ENCODE measurements around the gene SHB.

Gene SHB

GRCh38 chr9:37938121-37938891 lies 130.7 kb downstream of the SHB start:
- Histone ChIP-seq H3K27me3 (no peaks in the 10 kb centered on the region), H3K27ac (no peak overlapping the region), H3K9me3 (replicated peaks in 1 of 11) (no peaks in the 10 kb centered on the region), H3K9ac (no peak overlapping the region), H3K36me3 (peaks cover 0 to 4% (median 0%) of the 10 kb centered on the region in 11 experiments; a peak in 1 of 22 replicates), H3K4me3 (no peak overlapping the region), H3K4me1 (peaks cover 0 to 18% (median 4%) of the 10 kb centered on the region in 10 experiments; a peak in 9 of 20 replicates), H4K20me1 (peaks cover 0 to 4% (median 0%) of the 10 kb centered on the region in 11 experiments; a peak in 4 of 22 replicates), H3K4me2 (peak overlapping the region in 4 of 11 experiments; percentile 24 to 35 (median 32); a peak in 6 of 22 replicates)
- no peak for TF ChIP-seq Cebpa-rat (IDR thresholded peaks at IDR 0.05)

GRCh38 chr9:37937366-37937765 lies 131.7 kb downstream of the SHB start:
- Histone ChIP-seq H3K4me1 (peaks cover 0 to 18% (median 3%) of the 10 kb centered on the region in 10 experiments; a peak in 9 of 20 replicates), H3K27me3 (no peaks in the 10 kb centered on the region), H3K27ac (no peak overlapping the region), H3K36me3 (peaks cover 0 to 4% (median 0%) of the 10 kb centered on the region in 11 experiments; a peak in 1 of 22 replicates), H3K4me2 (no peak overlapping the region), H3K4me3 (no peak overlapping the region), H3K9me3 (replicated peaks in 1 of 11) (no peaks in the 10 kb centered on the region), H4K20me1 (peaks cover 0 to 4% (median 0%) of the 10 kb centered on the region in 11 experiments; a peak in 3 of 22 replicates), H3K9ac (no peak overlapping the region)
- no peak for TF ChIP-seq Cebpa-rat (IDR thresholded peaks at IDR 0.05)

GRCh38 chr9:37936965-37937364 lies 132.1 kb downstream of the SHB start:
- peaks cover 0 to 18% (median 3%) of the 10 kb centered on the region in 10 experiments; a peak in 9 of 20 replicates for H3K4me1 ChIP-seq
- H3K9ac ChIP-seq: no peak overlapping the region
- no peaks in the 10 kb centered on the region for H3K27me3 ChIP-seq
- H3K36me3 ChIP-seq: peaks cover 0 to 4% (median 0%) of the 10 kb centered on the region in 11 experiments; a peak in 1 of 22 replicates
- TF ChIP-seq Cebpa-rat (IDR thresholded peaks at IDR 0.05): no peak
- no peaks in the 10 kb centered on the region for H3K9me3 ChIP-seq (replicated peaks in 1 of 11)
- no peak overlapping the region for H3K4me2 ChIP-seq
- H3K4me3 ChIP-seq: no peak overlapping the region
- peaks cover 0 to 4% (median 0%) of the 10 kb centered on the region in 11 experiments; a peak in 3 of 22 replicates for H4K20me1 ChIP-seq
- H3K27ac ChIP-seq: no peak overlapping the region

GRCh38 chr9:37936376-37936775 lies 132.7 kb downstream of the SHB start:
- no peak overlapping the region for H3K27ac ChIP-seq

GRCh38 chr9:37935096-37935495 lies 133.9 kb downstream of the SHB start:
- Histone ChIP-seq H4K20me1 (no peaks in the 10 kb centered on the region), H3K4me3 (no peak overlapping the region), H3K36me3 (peaks cover 0 to 4% (median 0%) of the 10 kb centered on the region in 11 experiments; a peak in 1 of 22 replicates), H3K9ac (no peak overlapping the region), H3K27ac (no peak overlapping the region), H3K27me3 (no peaks in the 10 kb centered on the region), H3K9me3 (replicated peaks in 1 of 11) (peaks cover 7 to 11% (median 9%) of the 10 kb centered on the region in 11 experiments; a peak in 21 of 22 replicates), H3K4me1 (peaks cover 0 to 23% (median 5%) of the 10 kb centered on the region in 10 experiments; a peak in 17 of 20 replicates), H3K4me2 (no peak overlapping the region)
- no peak for TF ChIP-seq Cebpa-rat (IDR thresholded peaks at IDR 0.05)

More at GRCh38 chr9:37936376-37936775, 132.7 kb downstream of the SHB start:
- Histone ChIP-seq H3K4me3 (no peak overlapping the region), H3K4me1 (peaks cover 0 to 18% (median 3%) of the 10 kb centered on the region in 10 experiments; a peak in 9 of 20 replicates), H3K9ac (no peak overlapping the region), H4K20me1 (peaks cover 0 to 4% (median 0%) of the 10 kb centered on the region in 11 experiments; a peak in 2 of 22 replicates), H3K27me3 (no peaks in the 10 kb centered on the region), H3K36me3 (peaks cover 0 to 4% (median 0%) of the 10 kb centered on the region in 11 experiments; a peak in 1 of 22 replicates), H3K4me2 (no peak overlapping the region), H3K9me3 (replicated peaks in 1 of 11) (peaks cover 0 to under 1% (median 0%) of the 10 kb centered on the region in 11 experiments; a peak in 2 of 22 replicates)
- TF ChIP-seq Cebpa-rat (IDR thresholded peaks at IDR 0.05): no peak

- Histone ChIP-seq H3K9ac (no peak overlapping the region), H3K4me3 (no peak overlapping the region), H3K36me3 (peaks cover 0 to 4% (median 0%) of the 10 kb centered on the region in 11 experiments; a peak in 1 of 22 replicates), H3K27ac (no peak overlapping the region), H3K27me3 (no peaks in the 10 kb centered on the region), H3K9me3 (replicated peaks in 1 of 11) (peaks cover 7 to 11% (median 9%) of the 10 kb centered on the region in 11 experiments; a peak in 21 of 22 replicates), H3K4me1 (peaks cover 35 to 40% (median 37%) of the 10 kb centered on the region in 10 experiments), H3K4me2 (no peak overlapping the region), H4K20me1 (peaks cover 0 to 2% (median 0%) of the 10 kb centered on the region in 11 experiments; a peak in 3 of 22 replicates)
- no peak for TF ChIP-seq Cebpa-rat (IDR thresholded peaks at IDR 0.05)
Observed at GRCh38 chr9:37931592-37931991, 137.4 kb downstream of the SHB start.

GRCh38 chr9:37929441-37929895 lies 139.6 kb downstream of the SHB start:
- Histone ChIP-seq H3K9ac (peak overlapping the region in 6 of 11 experiments; percentile 3 to 52 (median 17); a peak in 9 of 22 replicates), H3K36me3 (peaks cover 0 to 4% (median 0%) of the 10 kb centered on the region in 11 experiments; a peak in 1 of 22 replicates), H3K9me3 (replicated peaks in 1 of 11) (peaks cover 7 to 11% (median 9%) of the 10 kb centered on the region in 11 experiments; a peak in 21 of 22 replicates), H3K4me1 (peaks cover 42 to 56% (median 49%) of the 10 kb centered on the region in 10 experiments), H3K4me3 (0 out of 20 replicates have a peak overlapping the region, but pooled peaks of 1 of the 10 experiments have one; percentile 13), H3K27ac (peak overlapping the region in 7 of 11 experiments; percentile 29 to 60 (median 52); a peak in 10 of 22 replicates), H4K20me1 (peaks cover 0 to 10% (median 0%) of the 10 kb centered on the region in 11 experiments; a peak in 5 of 22 replicates), H3K27me3 (no peaks in the 10 kb centered on the region), H3K4me2 (peak overlapping the region; percentile 63 to 88 (median 85))
- TF ChIP-seq Cebpa-rat (IDR thresholded peaks at IDR 0.05): peak in 2 of 11 experiments; percentile 23 to 40; a peak in 2 of 22 replicates

GRCh38 chr9:37928552-37929430 lies 140.2 kb downstream of the SHB start:
- 0 out of 20 replicates have a peak overlapping the region, but pooled peaks of 1 of the 10 experiments have one; percentile 13 for H3K4me3 ChIP-seq
- peaks cover 42 to 56% (median 49%) of the 10 kb centered on the region in 10 experiments for H3K4me1 ChIP-seq
- H3K9ac ChIP-seq: peak overlapping the region in 7 of 11 experiments; percentile 2 to 52 (median 16); a peak in 9 of 22 replicates
- TF ChIP-seq Cebpa-rat (IDR thresholded peaks at IDR 0.05): no peak
- peaks cover 0 to 3% (median 0%) of the 10 kb centered on the region in 11 experiments; a peak in 1 of 22 replicates for H3K36me3 ChIP-seq
- H3K27ac ChIP-seq: peak overlapping the region in 7 of 11 experiments; percentile 3 to 60 (median 52); a peak in 12 of 22 replicates
- H3K4me2 ChIP-seq: peak overlapping the region; percentile 63 to 88 (median 85)
- H4K20me1 ChIP-seq: peaks cover 0 to 10% (median 0%) of the 10 kb centered on the region in 11 experiments; a peak in 5 of 22 replicates
- no peaks in the 10 kb centered on the region for H3K27me3 ChIP-seq
- H3K9me3 ChIP-seq (replicated peaks in 1 of 11): peaks cover 7 to 11% (median 9%) of the 10 kb centered on the region in 11 experiments; a peak in 21 of 22 replicates
